Activated CD4-positive, CD25-positive, alpha-beta regulatory T cell treated with anti-CD3 and anti-CD28 coated beads, Interleukin-2, amount 50 U/mL, for 72 hours (primary cell): Measurements from ENCODE around the gene IL32.
"Not testable (repeated sequence)": the region's sequence is repeated elsewhere in the genome, so short reads cannot be mapped to it uniquely, and the experiment has no call there.

ENCODE experiments used
- DNase-seq: peaks from one replicate; pipeline ENCODE4 v3.0.0; 2021

IL32 gene

DNA sequence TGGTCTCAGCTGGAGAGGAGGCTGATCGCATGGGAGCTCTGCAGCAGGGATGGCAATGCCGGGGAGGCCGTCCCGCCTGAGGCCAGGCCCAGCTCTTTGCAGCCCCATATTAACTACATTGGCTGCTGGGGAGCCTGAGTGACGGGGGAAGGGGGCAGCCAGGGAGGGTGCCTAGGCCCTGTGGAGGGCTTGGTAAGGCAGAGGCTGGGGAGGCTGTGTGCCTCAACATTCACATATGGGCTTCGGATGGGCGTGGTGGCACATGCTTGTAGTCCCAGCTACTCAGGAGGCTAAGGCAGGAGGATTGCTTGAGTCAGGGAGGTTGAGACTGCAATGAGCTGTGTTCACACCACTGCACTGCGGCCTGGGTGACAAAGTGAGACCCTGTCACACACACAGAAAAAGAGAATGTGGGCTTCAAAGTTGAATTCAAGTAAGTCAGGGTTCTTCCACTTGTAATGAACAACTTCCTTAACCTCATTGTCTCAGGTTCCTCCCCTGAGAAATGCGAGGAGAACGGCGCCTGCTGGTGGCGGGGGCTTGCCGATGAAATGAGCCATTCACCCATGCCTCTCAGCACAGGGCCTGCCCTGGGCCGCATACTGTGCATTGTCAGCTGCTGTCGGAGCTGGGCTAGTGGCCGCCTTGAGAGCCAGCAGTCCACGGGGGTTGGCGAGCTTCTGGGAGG, 7.3 kb downstream of the IL32 start:
- DNase-seq = not testable (repeated sequence)

DNA sequence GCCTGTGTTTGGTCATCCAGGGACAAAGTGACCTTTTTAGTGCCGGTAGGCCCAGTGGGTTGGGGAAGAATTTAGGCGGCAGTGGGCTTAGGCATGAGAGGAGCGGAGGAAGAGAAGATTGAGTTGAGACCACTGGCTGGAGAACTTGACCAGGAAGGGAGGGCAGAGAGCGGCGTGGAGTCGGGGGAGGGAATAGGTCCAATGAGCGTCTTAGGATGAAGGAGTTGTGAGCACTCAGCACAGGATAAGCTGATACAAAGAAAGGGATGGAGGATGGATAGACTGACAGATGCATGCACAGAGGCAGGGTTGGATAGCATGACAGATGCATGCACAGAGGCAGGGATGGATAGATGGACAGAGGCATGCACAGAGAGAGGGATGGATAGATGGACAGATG, 8.0 kb downstream of the IL32 start:
- DNase-seq = no peak

DNA sequence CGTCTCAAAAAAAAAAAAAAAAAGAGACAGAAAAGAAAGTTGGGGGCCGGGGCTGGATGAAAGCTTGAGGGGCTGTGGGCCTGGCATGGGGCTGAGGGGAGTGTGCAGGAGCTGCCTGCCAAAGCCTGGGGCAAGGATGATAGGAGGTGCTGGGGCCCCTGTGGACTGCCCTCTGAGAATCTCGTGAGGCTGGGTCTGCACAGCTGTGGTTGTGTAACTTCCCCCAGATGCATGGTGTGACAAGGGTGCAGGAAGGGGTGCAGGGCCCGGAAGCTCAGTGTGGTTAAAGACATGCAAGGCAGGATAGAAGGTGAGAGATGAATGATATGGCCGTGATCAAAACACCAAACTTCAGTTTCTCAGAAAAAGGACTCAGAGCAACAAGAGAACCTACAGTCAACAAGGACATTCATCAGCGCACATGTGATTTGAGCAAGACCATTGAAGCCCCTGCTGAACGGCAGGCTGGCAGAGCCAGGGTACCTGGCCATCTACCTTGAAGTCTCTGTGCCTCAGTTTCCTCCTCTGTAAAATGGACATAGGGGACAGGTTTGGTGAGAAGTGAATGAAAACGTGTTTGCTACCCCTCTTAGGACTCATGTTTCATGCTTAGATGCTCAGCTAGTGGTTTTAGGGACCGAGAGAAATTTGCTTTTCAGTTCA, 9.6 kb downstream of the IL32 start:
- DNase-seq = peak; percentile 79

DNA sequence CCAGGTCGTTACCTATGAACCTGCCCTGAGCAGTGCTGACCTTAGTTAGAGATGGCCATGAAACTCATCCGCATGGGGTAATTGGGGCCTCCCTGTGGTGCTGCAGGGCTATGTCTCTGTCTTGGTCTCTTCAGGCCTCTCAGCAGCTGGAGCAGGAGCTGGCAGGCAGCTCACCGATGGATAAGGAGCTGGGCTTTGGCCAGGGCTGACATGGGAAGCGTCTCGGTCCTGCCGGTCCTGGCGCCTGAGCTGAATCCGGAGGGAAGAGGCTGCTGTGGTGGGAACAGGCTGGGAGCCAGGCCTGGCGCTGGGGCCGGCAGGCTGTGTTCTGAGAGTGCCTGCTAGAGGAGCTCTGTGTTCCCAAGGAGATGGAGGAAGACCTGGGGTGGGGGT, 10.1 kb downstream of the IL32 start:
- no peak for DNase-seq

DNA sequence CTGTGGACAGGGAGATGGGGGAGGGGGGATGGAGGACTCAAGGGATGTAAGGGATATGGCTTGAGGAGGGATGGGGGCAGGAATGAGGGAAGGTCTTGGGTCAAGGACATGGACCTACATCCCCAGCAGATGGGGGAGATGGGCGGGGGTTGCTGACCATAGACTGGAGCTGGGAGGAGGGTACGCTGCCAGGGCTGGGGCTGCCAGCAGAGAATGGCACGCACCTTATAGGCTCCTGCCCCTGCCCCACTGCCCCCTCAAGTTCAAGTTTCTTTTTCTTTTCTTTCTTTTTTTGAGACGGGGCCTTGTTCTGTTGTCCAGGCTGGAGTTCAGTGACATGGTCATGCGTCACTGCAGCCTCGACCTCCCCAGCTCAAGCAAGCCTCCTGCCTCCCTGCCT, 10.5 kb downstream of the IL32 start:
- DNase-seq = not testable (repeated sequence)

DNA sequence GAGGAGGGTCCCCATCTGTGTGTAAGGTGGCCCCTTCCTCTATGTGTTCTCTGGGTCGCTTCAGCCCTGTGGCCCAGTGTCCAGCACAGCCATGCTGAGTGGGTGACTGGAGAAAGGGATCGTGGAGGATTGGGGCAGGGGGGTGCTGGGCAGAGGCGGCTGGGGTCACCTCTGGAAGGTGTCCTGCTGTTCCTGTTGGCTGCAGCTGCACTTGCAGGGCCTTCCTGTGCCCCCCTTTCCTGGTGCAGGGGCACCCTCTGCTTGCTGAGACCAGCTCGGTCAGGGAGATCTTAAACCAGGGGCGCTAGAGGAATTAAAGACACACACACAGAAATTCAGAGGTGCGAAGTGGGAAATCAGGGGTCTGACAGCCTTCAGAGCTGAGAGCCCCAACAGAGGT, 11.1 kb downstream of the IL32 start:
- no peak for DNase-seq

DNA sequence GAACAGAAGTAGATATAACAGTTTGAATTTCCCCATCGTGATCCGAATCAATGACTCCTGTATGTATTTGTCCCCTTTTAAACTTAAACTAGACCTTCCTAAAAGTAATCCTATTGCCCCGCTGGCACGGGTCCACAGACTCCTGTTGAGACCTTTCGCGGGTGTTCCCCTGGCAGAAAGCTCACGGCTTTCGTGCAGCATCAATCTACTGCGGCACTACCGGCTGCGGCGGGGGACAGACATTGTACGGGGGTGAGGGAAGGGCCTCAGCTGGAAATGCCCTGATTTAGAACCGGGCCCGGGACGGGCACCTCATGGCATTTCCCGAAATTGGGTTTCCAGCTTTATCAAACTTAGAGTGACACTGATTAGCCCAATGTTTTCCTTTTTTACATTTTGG, 14.6 kb downstream of the IL32 start:
- DNase-seq = no peak

DNA sequence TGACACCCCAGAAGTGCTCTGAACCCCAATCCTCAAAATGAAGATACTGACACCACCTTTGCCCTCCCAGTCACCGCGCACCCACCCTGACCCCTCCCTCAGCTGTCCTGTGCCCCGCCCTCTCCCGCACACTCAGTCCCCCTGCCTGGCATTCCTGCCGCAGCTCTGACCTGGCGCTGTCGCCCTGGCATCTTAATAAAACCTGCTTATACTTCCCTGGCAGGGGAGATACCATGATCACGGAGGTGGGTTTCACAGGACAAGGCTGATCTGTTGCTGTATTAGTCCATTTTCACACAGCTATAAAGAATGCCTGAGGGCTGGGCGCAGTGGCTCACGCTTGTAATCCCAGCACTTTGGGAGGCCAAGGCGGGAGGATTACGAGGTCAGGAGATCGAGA, 16.5 kb downstream of the IL32 start:
- not testable (repeated sequence) for DNase-seq

DNA sequence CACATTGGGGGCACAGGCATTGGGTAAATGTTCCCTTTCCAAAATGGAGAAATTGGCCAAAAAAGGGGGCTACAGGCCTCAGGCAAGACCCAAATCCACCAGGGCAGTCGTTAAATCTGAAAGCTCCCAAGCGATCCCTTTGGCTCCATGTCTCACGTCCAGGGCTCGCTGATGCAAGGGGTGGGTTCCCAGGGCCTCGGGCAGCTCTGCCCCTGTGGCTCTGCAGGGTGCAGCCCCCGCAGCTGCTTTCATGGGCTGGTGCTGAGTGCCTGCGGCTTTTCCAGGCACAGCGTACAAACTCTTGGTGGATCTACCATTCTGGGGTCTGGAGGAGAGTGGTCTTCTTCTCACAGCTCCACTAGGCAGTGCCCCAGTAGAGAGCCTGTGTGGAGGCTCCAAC, 18.0 kb downstream of the IL32 start:
- not testable (repeated sequence) for DNase-seq

DNA sequence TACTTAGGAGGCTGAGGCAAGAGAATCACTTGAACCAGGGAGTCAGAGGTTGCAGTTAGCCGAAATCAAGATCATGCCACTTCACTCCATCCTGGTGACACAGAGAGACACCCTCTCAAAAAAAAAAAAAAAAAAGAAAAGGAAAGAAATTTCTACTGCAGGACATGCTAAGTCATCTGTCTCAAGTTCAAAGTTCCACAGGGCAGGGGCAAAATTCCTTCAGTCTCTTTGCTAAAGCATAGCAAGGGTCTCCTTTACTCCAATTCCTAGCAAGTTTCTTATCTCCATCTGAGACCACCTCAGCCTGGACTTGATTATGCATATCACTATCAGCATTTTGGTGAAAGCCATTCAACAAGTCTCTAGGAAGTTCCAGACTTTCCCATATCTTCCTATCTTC, 19.1 kb downstream of the IL32 start:
- no peak for DNase-seq

DNA sequence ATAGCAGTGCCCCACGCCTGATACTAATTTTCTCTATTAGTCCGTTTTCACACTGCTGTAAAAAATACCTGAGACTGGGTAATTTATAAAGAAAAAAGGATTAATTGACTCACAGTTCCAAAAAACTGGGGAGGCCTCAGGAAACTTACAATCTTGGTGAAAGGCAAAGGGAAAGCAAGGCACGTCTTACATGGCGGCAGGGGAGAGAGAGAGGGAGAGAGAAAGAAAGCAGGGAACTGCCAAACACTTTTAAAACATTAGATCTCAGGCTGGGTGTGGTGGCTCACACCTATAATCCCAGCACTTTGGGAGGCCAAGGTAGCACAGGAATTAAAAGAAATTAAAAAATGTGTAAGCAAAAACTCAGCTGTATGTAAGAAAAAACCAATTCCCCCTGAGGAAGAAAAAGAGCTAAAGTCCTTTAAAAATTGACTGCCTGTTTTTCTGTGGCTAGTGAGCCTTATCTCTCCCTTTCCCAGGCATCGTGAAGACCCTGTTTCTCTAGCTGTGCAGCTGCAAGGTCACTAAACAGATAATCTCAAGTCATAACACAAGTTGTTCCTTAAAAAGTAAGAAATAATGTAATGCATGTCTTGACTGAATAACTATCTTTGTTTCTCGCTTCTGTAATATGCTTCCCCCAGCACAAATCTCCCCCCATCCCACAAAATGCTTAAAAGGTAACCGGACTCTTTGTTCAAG, 19.7 kb downstream of the IL32 start:
- no peak for DNase-seq

DNA sequence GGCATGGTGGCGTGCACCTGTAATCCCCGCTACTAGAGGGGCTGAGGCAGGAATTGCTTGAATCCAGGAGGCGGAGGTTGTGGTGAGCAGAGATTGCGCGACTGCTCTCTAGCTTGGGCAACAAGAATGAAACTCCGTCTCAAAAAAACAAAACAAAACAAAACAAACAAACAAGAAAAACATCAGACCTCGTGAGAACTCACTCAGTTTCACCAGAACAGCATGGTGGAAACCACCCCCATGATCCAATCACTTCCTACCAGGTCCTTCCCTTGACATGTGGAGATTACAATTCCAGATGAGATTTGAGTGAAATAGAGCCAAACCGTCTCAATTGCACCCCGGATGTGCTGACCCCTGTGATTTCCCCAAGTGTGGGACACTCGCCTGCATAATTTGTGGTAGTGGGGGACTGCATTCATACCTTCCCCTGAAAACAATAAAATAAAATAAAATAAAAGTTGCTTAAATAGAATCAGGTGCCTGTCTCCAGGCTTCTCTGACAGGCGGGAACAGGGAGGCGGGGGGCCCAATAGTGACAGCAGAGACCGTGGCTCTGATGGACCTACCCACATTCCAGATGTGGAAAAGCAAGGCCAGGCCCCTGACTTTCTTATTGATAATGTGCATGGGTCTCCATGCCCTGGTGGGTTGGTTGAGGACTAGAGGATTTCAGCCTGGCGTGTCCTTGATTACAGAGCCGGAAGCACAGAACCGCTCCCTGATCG, 20.6 kb downstream of the IL32 start:
- no peak for DNase-seq

DNA sequence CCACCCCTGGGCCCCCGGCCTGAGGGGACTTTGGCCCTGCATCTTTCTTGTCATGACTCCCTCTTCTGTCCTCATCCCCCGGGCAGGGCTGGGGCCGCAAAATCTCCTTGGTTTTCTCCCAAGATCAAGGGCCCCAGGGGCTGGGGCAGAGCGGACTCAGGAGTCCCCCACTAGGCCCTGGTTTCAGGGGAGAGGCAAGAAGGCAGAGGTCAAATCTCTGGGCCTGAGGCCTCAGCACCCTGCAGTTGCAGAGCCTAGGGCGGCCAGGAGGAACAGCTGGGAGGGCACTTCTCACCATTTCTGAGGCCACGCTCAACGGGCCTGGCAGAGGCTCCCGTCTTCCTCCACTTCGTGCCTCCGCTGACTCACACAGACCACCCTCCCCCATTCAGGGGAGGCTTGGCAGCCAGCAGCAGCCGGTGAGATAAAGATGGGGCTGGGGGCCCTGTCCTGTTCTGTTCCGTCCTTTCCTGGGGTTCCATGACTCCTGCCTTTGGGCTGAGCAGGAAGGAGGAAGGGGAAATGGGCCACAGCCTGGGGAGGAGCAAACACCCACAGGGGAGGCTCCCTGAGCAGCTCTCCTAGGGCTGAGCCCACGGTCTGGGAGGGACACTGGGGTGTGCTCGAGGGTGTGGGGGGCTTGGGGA, 21.3 kb downstream of the IL32 start:
- no peak for DNase-seq

DNA sequence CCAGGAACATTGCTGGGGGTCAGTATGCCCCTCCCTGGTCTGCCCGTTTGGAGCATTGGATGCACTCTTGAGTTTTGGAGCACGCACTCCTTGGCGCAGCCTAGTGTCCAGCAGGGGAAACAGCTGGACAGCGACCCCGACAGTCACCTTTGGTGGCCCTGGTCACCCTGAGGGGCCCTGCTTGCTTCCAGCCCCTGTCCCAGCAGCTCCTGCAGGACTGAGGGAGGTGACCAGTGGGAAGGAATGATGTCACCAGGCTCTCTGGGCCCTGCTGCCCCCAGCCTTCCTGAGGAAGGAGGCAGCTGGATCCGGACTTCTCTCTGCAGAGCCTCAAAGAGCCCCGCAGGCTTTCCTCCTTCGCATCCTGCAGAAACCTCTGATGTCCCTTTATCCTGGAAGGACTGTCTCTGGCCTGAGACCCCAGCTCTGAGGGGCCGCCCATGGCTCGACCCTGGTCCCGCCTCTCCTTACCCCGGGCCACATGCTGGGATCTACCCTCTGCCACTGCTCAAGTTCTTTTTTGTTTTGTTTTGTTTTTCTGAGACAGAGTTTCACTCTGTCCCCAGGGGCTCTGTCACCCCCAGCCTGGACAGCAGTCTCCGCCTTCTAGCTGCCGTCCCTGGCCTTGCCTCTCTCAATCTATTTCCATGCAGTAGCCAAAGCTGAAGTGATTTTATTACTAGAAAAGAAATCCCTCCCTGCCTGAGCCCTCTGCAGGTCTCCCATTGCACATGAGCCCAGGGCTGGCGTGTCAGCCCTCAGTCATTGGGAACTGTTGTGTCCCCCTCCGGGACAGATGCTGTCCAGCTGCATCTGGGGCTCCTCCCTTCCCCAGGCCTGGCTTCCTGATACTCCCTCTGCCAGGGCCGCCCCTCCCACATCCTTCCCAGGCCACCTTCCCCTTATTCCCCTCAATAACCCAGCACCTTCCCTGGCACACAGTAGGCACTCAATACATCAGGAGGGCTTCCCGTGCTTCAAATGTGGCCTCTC, 22.1 kb downstream of the IL32 start:
- no peak for DNase-seq

DNA sequence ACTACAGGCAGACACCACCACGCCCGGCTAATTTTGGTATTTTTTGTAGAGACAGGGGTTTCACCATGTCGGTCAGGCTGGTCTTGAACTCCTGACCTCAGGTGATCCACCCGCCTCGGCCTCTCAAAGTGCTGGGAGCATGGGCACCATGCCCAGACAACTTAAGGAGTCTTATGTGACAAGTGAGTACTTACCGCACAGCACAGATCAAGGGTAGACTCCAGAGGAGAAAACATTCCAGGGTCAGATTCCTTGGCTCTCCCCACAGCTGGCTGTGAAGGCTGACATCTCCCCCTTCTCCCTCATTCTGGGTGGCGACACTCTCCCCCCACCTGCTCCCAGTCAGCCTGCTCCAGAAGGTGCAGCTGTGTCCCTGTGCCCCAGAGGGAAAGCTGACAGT, 23.0 kb downstream of the IL32 start:
- no peak for DNase-seq

DNA sequence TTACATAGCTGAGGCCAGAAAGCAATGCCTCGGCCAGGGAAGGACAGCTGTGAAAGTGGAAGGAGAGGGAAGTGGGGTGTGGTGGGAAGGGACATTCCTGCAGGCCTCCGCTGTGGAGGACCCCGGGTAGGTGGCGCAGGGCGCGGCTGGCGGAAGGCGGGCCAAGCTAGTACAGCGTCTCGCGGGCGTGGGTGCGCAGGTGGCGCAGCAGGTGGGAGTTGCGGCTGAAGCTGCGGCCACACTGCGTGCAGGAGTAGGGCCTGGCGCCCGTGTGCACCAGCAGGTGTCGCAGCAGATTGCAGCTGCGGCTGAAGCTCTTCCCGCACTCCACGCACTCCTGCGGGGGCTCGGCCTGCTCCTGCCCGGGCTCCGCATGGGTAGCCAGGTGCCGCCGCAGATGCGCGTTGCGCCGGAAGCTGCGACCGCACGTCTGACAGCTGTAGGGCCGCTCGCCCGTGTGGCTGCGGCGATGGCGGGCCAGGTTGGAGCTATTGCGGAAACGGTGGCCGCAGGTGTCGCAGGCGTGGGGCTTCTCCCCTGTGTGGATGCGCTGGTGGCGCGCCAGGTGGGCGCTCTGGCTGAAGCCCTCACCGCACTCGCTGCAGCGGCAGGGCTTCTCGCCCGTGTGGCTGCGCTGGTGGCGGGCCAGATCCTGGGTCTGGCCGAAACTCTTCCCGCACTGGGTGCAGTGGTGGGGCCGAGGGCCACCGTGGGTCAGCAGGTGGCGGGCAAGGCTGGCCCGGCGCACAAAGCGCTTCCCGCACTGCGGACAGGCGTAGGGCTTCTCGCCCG, 23.7 kb downstream of the IL32 start:
- DNase-seq = no peak

DNA sequence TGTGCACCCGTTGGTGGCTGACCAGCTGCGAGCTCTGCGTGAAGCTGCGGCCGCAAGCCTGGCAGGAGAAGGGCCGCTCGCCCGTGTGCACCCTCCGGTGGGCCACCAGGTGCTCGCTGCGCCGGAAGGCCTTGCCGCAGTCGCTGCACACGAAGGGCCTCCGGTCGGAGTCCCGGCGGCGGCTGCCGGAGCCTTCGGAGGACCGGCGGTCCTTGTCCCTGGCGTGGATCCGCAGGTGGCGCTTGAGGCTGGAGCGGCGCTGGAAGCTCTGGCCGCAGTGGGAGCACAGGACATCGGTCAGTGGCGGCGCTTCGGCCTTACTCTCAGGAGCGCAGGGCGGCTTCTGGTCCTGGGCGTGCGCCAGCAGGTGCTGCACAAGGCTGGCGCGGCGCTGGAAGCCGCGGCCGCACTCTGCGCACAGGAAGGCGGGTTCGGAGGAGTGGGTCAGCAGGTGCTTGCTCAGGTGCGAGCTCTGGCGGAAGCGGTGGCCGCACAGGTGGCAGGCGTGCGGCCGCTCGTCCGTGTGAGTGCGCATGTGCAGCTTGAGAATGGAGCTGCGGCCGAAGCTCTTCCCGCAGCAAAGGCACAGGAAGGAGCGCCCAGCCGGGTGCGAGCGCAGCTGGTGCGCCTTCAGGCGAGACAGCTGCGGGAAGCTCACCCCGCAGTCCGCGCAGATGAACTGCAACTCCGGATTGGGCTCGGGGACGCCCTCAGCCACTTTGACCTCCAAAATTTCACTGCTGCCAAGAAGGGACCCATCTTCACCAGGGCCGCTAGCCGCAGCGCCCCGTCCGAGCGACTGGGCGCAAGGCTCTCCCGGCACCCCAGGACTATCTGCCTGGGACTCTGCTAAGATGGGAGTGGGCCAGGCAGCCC, 24.5 kb downstream of the IL32 start:
- DNase-seq = no peak

DNA sequence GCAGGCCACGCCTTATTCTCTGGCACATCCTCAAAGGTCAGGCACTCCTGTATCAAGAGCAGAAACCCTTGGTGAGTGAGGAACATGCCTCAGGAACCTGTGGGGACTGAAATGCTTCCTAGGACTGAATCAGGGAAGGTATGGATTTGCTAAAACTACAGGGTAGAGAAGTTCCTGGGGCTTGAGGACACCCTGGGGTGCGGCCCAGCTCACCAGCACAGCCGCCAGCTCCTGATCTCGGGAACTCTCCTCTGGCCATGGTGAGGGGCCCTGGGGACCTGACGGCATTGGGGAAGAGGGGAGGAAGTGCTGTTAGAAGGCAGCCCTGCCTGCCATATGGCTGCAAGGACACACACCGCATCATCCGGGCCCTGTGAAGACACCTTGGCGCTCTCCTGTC, 26.1 kb downstream of the IL32 start:
- DNase-seq = no peak

DNA sequence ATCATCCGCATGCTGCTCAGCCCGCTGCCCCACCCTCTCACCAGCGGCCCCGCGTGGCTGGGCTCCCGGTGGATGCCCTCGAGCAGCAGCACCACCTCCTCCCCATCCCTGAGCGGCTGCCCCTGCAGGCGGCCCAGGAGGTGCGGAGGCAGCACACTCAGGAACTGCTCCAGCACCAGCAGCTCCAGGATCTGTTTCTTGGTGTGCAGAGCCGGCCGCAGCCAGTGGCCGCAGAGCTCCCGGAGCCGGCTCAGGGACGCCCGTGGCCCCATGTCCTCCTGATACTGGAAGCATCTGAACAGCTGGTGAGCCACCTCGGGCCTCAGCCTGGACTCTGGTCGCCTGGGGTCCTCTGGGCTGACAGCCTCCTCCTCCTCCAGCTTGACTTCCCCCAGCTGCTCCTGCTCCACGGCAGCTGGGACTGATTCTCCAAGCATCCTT, 27.1 kb downstream of the IL32 start:
- no peak for DNase-seq
